Dendritic cell treated with granulocyte-macrophage colony-stimulating factor and Interleukin-4, amounts not matched to agents 40 ng/mL and 50 ng/mL, for 4 days (primary cell): ENCODE measurements around the gene PTPRD.

Experiments used
- H3K27ac Mint-ChIP-seq: one replicate; pipeline ENCODE4 v1.8.0; 2022; ENCODE audit warnings: mild to moderate bottlenecking, mixed read lengths
- H3K27me3 Mint-ChIP-seq: one replicate; pipeline ENCODE4 v1.8.0; 2022; ENCODE audit warnings: mild to moderate bottlenecking, mixed read lengths
- H3K36me3 Mint-ChIP-seq: one replicate; pipeline ENCODE4 v1.8.0; 2022; ENCODE audit warnings: low read depth, mixed read lengths
- H3K4me1 Mint-ChIP-seq: one replicate; pipeline ENCODE4 v1.8.0; 2022; ENCODE audit warnings: low read depth, mixed read lengths
- H3K4me3 Mint-ChIP-seq: one replicate; pipeline ENCODE4 v1.8.0; 2022; ENCODE audit warnings: mild to moderate bottlenecking, moderate library complexity, mixed read lengths
- H3K9me3 Mint-ChIP-seq: one replicate; pipeline ENCODE4 v1.8.0; 2022; ENCODE audit warnings: mixed read lengths
- intact Hi-C: fragments of 100-400 bp; cut with micrococcal nuclease; formaldehyde crosslinking; loops from one replicate; pipeline ENCODE4 v1.15.0; 2022

Gene PTPRD

DNA sequence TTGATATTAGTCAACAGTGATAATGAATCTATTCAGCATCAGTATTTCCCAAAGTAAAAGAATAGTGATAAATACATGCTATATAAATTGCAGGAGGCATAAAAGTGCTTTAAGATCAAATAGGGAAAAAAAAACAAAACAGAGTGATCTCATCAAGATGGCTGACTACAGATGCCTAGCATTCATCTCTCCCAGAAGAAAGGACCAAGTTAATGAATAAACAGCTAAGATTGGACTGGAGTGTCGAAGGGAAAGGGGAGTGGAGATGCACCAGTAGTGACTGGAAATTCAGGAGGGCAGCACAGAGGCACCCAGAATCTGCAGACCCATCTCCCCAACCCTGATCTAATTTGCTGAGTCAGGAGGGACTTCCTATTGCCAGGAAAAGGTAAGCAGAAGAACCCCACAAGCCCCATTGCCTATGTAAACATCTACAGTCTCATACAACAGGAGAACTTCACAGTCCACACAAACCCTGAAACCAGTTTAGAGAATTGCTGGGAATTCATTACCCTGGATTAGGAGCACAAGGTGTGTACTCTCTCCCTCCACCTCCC is 699.4 kb downstream of the PTPRD start:
- H3K27me3 Mint-ChIP-seq = no peaks in the 10 kb centered on the region
- peaks cover 12% of the 10 kb centered on the region for H3K9me3 Mint-ChIP-seq
- no peaks in the 10 kb centered on the region for H3K36me3 Mint-ChIP-seq
- intact Hi-C loops = no loop called here
- no peak overlapping the region for H3K27ac Mint-ChIP-seq
- H3K4me3 Mint-ChIP-seq = no peak overlapping the region
- no peaks in the 10 kb centered on the region for H3K4me1 Mint-ChIP-seq

DNA sequence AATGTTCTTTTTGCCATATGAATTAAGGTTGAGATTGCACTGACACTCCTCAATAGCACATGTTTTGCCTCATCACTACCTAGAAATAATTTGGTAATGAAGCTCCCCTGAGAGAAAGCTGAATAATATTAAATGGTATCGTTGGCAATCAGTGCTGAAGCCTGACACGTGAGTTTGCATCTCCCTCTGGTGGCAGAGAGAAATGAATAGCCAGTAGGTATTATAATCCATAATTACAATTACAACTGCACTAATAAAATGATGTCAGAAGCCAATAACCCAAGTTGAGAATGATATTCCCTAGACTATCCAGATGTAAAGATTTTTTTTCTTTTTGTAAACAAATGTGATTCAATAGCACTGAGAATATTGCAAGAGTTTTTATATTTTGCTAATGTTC is 700.3 kb downstream of the PTPRD start:
- Mint-ChIP-seq H3K27ac (no peak overlapping the region), H3K27me3 (no peaks in the 10 kb centered on the region), H3K4me1 (no peaks in the 10 kb centered on the region)

DNA sequence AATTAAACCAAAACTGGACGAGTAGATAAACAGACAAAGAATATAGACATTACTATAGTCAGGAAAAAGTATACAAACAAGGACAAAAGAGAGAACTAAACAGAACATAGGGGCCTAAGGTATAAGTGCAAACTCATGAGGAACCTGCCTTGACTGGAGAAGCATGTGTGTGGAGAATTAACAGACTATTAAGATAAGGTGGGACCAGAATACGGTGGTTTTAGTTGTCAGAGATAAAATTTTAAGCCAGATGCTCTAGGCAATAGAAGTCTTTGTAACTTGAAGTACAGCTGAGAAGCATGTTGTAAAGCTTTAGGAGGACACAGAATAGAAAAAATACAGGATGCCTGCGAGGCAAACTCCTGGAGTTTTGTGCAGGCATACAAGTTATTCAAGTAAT is 707.1 kb downstream of the PTPRD start:
- H3K4me3 Mint-ChIP-seq = no peak overlapping the region
- no peaks in the 10 kb centered on the region for H3K4me1 Mint-ChIP-seq
- no peaks in the 10 kb centered on the region for H3K36me3 Mint-ChIP-seq
- no peaks in the 10 kb centered on the region for H3K27me3 Mint-ChIP-seq
- H3K9me3 Mint-ChIP-seq = no peaks in the 10 kb centered on the region
- no peak overlapping the region for H3K27ac Mint-ChIP-seq
- intact Hi-C loops = no loop called here

More for the DNA sequence above, 700.3 kb downstream of the PTPRD start:
- no peaks in the 10 kb centered on the region for H3K36me3 Mint-ChIP-seq
- intact Hi-C loops = no loop called here
- no peak overlapping the region for H3K4me3 Mint-ChIP-seq
- H3K9me3 Mint-ChIP-seq = peaks cover 12% of the 10 kb centered on the region

DNA sequence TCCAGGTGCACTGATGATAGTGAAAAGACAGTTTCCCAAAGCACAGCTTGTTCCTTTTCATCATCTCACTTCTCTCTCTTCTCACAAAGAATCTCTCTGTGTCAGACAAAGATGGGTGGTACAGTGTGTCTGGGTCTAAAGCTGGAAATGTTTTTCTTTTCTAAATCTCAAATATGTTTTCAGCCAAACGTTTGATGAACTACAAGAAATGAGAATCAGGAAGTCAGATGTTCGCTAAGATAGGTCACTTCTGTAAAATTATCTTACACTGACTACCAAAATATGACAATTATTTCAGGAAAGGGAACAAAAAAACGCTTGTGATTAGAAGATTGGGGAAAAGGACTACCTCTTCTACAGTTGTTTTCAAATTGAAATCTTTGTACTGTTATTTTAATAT is 708.8 kb downstream of the PTPRD start:
- intact Hi-C loops = no loop called here
- no peaks in the 10 kb centered on the region for H3K36me3 Mint-ChIP-seq
- no peak overlapping the region for H3K27ac Mint-ChIP-seq
- no peaks in the 10 kb centered on the region for H3K9me3 Mint-ChIP-seq
- no peak overlapping the region for H3K4me3 Mint-ChIP-seq
- no peaks in the 10 kb centered on the region for H3K4me1 Mint-ChIP-seq
- H3K27me3 Mint-ChIP-seq = no peaks in the 10 kb centered on the region

DNA sequence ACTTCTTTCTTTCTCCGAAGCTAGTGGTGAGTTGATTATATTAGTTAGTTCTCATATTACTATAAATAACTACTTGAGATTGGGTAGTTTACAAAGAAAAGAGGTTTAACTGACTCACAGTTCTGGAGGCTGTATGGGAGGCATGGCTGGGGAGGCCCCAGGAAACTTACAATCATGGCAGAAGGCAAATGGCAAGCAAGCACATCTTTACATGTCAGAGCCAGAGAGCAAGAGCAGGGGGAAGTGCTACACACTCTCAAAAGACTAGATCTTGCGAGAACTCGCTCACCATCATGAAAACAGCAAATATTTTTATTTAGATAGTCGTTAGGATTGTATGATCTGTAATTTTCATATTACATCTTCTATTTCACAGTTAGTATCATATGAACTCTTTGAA is 711.2 kb downstream of the PTPRD start:
- no peak overlapping the region for H3K27ac Mint-ChIP-seq
- no peak overlapping the region for H3K4me3 Mint-ChIP-seq
- intact Hi-C loops = no loop called here
- H3K27me3 Mint-ChIP-seq = no peaks in the 10 kb centered on the region
- H3K9me3 Mint-ChIP-seq = no peaks in the 10 kb centered on the region
- H3K36me3 Mint-ChIP-seq = no peaks in the 10 kb centered on the region
- H3K4me1 Mint-ChIP-seq = no peaks in the 10 kb centered on the region

DNA sequence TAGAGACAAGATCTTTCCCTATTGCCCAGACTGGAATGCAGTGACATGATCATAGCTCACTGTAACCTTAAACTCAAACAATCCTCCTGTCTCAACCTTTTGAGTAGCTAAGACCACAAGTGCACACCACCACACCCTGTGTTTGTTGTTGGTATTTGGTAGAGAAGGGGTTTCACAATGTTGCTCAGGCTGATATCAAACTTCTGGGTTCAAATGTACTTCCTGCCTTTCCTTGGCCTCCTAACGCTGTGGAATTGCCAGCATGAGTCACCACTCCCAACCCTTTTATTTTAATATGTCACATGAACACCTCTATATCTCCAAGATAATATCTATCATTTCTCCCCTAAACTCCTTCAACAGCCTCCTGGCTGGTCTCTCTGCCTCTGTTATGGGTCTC is 719.0 kb downstream of the PTPRD start:
- Mint-ChIP-seq H3K4me3 (no peak overlapping the region), H3K27me3 (no peaks in the 10 kb centered on the region), H3K9me3 (no peaks in the 10 kb centered on the region), H3K4me1 (no peaks in the 10 kb centered on the region), H3K36me3 (no peaks in the 10 kb centered on the region), H3K27ac (no peak overlapping the region)
- intact Hi-C loops = no loop called here

DNA sequence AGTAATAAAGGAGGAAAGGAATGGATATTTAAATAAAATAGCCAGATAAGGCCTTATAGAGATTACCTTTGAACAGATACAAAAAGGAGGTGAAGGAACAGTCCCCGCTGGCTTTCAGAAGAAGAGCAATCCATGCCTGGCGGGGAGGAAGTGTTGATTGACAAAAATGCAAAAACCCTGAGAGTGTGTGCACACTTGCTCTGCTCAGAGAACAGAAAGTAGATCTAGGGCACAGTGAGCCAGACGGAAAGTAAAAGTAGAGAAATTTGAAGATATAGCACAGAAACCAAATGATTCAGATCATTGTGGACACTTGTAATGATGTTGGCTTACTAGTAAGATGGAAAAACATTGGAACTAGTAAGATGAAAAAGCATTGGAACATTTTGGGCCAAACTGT is 720.6 kb downstream of the PTPRD start:
- Mint-ChIP-seq H3K4me3 (no peak overlapping the region), H3K9me3 (no peaks in the 10 kb centered on the region), H3K27me3 (no peaks in the 10 kb centered on the region), H3K4me1 (no peaks in the 10 kb centered on the region), H3K36me3 (no peaks in the 10 kb centered on the region), H3K27ac (no peak overlapping the region)
- intact Hi-C loops = no loop called here

DNA sequence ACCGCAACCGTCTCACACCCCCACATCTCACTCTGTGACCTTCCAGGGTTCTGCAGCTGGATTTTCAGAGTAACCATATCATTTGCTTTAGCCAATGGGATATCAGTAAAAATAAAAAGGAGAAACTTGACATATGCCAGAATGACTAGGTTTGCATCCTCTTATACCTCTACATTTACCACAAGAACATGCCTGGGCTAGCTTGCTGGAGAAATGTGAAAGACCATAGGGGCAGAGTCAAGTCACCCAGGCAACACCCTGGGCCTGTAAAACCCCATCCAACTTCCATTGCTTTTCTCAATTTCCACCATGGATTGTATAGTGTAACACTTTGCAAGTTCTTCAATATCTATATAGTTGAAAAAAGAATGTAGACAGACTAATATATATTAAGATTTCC is 731.1 kb downstream of the PTPRD start:
- no peaks in the 10 kb centered on the region for H3K4me1 Mint-ChIP-seq
- no peaks in the 10 kb centered on the region for H3K9me3 Mint-ChIP-seq
- no peaks in the 10 kb centered on the region for H3K27me3 Mint-ChIP-seq
- intact Hi-C loops = no loop called here
- no peaks in the 10 kb centered on the region for H3K36me3 Mint-ChIP-seq
- no peak overlapping the region for H3K4me3 Mint-ChIP-seq
- H3K27ac Mint-ChIP-seq = no peak overlapping the region

DNA sequence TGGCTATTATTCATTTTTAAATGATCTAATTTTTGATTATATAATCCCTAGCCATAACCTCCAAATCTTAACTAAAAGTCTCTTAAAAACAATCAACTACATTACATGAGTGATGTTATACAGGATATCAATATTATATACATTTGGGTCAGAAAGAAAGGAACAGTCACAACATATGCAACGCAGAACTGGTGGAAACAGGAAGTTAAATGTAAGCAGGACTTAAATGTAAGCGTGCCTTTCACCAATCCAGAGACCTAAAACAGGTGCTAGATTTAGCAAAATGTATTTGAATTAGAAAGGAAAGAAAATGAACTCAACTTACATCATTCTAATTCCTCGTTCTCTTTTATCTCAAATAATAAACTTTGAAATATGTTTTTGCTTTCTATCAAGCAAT is 738.5 kb downstream of the PTPRD start:
- Mint-ChIP-seq H3K27ac (no peak overlapping the region), H3K4me1 (no peaks in the 10 kb centered on the region), H3K36me3 (no peaks in the 10 kb centered on the region), H3K27me3 (no peaks in the 10 kb centered on the region), H3K9me3 (no peaks in the 10 kb centered on the region), H3K4me3 (no peak overlapping the region)
- intact Hi-C loops = no loop called here

DNA sequence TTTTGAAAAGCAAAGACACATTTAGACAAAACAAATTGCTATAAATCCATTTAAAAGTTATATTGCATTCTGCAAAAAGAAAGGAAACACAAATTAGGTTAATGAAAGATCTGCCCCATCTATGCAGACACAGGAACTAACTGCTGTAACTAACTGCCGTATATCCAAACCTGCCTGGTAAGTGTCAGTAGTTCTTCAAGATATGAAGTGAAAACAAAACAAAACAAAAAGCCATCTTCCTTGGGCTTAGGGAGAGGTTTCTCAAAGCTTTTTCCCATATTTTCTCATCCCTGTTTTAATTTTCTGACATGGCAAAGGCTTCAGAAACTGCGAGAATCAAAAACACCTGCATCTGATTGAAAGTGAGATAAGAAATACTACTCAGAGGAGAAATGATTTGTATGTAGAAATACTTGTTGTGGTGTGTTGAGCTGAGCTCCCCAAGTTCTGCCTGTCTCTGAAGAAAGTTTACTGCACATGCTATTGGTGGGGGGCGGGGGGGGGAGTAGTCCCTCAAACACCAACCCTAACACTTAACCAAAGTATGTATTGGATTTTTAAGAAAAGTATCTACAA is 750.5 kb downstream of the PTPRD start:
- H3K27me3 Mint-ChIP-seq = no peaks in the 10 kb centered on the region
- intact Hi-C loops = no loop called here
- H3K27ac Mint-ChIP-seq = no peak overlapping the region
- no peaks in the 10 kb centered on the region for H3K9me3 Mint-ChIP-seq
- H3K4me3 Mint-ChIP-seq = no peak overlapping the region
- H3K36me3 Mint-ChIP-seq = no peaks in the 10 kb centered on the region
- no peaks in the 10 kb centered on the region for H3K4me1 Mint-ChIP-seq

DNA sequence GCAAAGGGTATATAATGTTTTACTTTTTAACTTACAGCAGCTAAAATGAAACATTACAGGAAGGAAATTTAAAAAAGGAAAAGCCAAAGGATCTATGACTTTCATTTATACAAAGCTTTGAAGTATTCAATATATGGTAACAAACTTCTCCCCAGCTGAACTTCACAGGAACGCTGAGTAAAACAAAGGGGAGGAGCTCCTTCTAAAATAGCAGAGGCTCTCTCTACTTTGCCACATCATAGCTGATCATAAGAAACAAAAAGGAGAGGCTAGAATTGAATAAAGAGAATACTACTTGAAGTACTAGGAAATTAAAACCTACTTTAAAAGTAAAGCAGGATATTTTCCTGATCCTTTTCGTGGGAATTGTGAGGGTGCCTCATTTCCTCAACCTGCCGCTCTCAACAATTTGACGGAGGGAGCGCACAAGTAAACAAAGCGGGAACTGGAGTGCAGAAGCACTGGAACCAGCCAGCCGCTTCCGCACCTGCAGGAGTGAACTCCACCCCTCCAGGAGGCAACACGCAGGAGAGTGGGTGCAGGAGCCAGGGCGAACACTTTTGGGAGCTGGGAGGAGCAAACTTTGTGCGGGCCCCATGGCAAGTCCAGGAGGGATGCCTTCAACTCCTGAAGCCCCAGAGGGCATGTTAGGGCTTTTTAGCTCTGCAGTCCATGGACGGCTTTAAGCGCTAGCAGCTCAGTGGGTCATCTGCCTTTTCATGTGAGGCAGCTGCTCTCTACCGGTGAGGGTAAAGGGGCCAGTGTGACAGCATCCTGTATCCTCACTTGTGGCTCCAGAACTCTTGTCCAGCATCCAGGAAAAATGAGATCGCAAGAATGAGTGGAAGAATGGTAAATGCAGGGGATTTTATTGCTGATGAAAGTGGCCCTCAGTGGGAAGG is 757.4 kb downstream of the PTPRD start:
- no peak overlapping the region for H3K27ac Mint-ChIP-seq
- intact Hi-C loops = loop anchor here (10.0 kb wide), 1 partner anchor 329 kb away; no protein-coding TSS in a partner anchor
- H3K9me3 Mint-ChIP-seq = no peaks in the 10 kb centered on the region
- H3K36me3 Mint-ChIP-seq = no peaks in the 10 kb centered on the region
- no peaks in the 10 kb centered on the region for H3K27me3 Mint-ChIP-seq
- H3K4me3 Mint-ChIP-seq = no peak overlapping the region
- no peaks in the 10 kb centered on the region for H3K4me1 Mint-ChIP-seq

DNA sequence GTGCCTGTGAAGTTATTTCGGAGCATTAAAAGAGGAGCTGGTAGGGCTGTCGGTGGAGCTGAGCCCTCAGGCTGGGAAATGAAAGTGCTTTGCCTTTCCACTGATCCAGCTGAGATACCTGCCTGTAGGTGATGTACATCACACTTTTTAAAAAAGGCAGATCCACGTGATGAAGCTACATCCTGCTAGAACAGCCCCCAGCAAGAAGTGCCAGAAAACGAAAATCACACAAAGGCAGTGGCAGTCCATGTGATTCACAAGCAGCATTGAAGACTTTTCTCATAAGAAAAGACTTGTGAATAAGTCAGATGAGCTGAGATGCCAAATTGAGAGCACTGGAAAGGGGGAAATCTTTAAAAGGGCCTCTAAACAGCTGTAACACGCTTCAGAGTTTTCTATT is 765.1 kb downstream of the PTPRD start:
- H3K9me3 Mint-ChIP-seq = no peaks in the 10 kb centered on the region
- intact Hi-C loops = no loop called here
- H3K4me3 Mint-ChIP-seq = no peak overlapping the region
- no peaks in the 10 kb centered on the region for H3K36me3 Mint-ChIP-seq
- H3K27ac Mint-ChIP-seq = no peak overlapping the region
- H3K4me1 Mint-ChIP-seq = no peaks in the 10 kb centered on the region
- no peaks in the 10 kb centered on the region for H3K27me3 Mint-ChIP-seq

DNA sequence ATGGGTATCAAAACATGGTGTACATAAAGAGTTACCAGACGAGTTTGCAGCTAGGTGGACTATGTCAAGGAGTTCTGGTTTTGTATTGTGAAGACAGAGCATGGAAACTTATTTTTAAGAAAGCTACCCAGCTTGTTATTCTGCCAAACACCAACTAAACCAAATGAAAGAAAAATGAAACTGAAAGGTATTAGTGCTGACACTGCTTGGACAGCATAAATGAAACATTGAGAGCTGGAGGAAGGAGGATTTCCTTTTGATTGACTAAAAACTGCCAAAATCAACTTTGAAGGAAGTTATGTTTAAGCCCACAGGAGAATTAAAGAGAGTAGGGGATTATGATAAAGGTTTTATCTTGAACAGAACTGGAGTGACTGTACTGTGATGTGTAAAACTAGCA is 766.2 kb downstream of the PTPRD start:
- intact Hi-C loops = no loop called here
- Mint-ChIP-seq H3K36me3 (no peaks in the 10 kb centered on the region), H3K4me3 (no peak overlapping the region), H3K9me3 (no peaks in the 10 kb centered on the region), H3K27ac (no peak overlapping the region), H3K27me3 (no peaks in the 10 kb centered on the region), H3K4me1 (no peaks in the 10 kb centered on the region)

DNA sequence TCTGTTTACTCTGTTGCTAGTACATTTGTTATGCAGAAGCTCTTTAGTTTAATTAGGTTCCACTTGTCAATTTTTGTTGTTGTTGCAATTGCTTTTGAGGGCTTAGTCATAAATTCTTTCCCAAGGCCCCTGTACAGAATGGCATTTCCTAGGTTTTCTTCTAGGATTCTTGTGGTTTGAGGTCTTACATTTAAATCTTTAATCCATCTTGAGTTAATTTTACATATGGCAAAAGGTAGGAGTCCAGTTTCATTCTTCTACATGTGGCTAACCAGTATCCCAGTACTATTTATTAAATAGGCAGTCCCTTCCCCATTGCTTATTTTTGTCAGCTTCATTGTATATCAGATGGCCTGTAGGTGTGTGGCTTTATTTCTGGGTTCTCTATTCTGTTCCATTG is 792.4 kb downstream of the PTPRD start:
- Mint-ChIP-seq H3K36me3 (no peaks in the 10 kb centered on the region), H3K27me3 (no peaks in the 10 kb centered on the region), H3K9me3 (no peaks in the 10 kb centered on the region), H3K27ac (no peak overlapping the region), H3K4me1 (no peaks in the 10 kb centered on the region), H3K4me3 (no peak overlapping the region)
- intact Hi-C loops = no loop called here
